ENCODE results near the gene MARK2.

DNA sequence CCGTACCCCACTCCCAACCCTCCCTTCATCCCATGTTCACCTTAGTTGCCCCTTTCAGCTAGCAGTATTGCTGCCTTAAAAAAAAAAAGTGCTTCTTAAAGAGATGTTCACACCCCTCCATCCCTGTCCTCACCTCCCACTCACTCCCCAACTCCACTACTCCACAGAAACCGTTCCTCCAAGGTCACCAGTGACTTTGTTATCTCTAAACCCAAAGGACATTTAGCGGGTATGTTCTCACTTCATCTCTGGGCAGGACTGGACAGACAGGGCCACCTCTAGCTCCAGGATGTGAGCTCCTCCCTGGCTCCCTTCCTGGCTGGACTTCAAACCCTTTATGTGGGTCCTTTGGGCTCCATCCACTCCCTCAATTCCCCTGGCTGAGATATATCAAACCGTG is 84.4 kb downstream of the MARK2 start:
- TF ChIP-seq POLR2A (IDR thresholded peaks at IDR 0.05): no peak
- TF ChIP-seq, protein P1, sequence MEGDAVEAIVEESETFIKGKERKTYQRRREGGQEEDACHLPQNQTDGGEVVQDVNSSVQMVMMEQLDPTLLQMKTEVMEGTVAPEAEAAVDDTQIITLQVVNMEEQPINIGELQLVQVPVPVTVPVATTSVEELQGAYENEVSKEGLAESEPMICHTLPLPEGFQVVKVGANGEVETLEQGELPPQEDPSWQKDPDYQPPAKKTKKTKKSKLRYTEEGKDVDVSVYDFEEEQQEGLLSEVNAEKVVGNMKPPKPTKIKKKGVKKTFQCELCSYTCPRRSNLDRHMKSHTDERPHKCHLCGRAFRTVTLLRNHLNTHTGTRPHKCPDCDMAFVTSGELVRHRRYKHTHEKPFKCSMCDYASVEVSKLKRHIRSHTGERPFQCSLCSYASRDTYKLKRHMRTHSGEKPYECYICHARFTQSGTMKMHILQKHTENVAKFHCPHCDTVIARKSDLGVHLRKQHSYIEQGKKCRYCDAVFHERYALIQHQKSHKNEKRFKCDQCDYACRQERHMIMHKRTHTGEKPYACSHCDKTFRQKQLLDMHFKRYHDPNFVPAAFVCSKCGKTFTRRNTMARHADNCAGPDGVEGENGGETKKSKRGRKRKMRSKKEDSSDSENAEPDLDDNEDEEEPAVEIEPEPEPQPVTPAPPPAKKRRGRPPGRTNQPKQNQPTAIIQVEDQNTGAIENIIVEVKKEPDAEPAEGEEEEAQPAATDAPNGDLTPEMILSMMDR (IDR thresholded peaks at IDR 0.05): no peak

All from body of pancreas (tissue), 4 donors.